ENCODE data around the gene TCEAL5.
"Not testable (repeated sequence)": the region's sequence is repeated elsewhere in the genome, so short reads cannot be mapped to it uniquely, and the experiment has no call there.

Gene TCEAL5, protein sequence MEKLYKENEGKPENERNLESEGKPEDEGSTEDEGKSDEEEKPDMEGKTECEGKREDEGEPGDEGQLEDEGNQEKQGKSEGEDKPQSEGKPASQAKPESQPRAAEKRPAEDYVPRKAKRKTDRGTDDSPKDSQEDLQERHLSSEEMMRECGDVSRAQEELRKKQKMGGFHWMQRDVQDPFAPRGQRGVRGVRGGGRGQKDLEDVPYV

DNA sequence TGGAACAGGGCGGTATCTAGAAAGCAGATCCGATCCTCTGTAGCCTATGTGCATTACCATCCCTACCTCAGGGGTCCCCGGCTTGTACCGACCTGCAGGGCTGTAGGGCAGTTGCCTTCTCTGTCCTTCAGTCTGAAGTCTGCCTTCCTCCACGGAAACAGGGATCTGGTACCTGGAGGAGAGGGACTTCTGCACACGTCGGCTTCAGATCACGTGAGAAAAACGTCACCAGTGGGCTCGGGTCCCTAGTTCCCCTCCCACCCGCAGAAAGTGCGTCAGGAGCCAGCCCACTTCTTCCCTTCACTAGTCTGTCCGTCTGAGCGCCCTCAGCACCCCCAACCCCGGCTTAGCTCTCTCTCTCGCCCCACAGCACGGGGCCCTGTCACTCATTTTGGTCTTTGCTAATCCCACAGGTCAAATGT is at the start of gene TCEAL5:
TSS of gene TCEAL5 (minus strand) at position 170 of the 422 bp plus-strand sequence. CDS start 2,187 bp downstream, outside the sequence.
- in situ Hi-C loops (cut with HindIII; ENCODE audit: low sequenced_read_pairs), result no loop called here

DNA sequence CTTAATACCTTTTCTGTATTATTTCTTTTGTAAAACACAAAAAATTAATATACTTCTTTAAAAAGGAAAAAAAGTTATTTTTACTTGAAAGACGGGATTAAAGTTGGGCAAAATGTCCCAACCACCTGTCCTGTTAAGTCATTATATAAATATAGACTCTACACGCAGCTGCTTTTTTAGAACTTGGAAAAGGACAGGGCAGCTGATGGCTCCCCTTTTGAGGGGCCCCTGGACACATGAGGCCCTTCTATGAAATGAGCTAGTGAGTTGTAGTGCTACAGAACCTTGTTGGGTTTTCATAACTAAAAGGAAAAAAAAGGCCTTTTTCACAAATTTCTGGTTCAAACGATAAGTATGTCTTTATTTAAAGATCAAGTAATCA is 34.8 kb upstream of the TCEAL5 start:
- in situ Hi-C loops (cut with HindIII; ENCODE audit: low sequenced_read_pairs), result no loop called here

DNA sequence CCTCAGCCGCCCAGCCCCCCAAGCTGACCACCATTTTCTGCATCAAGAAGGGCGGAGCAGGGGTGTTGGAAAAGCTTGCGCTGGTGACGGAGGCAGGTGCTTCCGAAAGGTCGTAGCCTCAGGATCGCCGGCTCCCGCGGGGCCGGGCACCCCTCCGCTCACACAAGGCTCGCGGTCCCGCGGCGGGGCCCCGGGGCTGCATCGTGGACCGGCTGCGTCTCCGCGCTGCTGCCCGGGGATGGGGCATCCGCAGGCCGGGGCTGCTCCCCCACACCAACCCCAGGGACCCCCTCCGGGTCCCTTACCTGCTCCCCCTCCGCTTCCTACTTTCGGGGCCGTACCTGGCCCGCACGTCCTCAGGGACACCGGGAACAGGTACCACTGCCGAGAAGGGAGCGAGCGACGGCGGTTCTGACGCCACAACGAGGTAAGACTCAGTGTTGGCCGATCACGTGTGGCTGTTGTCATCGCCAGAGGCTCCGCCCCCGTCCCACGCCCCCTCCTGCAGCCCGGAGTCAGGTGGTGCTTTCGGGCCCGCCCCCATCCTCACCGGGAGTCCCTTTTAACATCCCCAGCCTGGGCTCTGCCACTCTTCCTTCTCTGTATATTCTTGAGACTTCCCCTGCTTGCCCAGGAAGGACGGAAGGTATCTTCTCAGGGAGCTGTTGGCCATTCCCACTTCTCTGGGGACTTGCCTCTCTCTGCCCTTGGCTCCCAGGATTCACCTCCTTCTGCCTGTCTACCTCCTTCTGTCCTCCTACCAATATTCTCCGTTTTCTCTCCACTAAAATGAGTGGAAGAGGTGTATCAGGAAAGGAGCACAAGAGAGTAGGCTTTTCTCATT is 34.2 kb upstream of the TCEAL5 start, which contains the start of gene BEX2:
TSS of gene BEX2 (minus strand) at position 436 of the 844 bp plus-strand sequence. CDS start 1,014 bp downstream, outside the sequence.
- in situ Hi-C loops (cut with HindIII; ENCODE audit: low sequenced_read_pairs), result no loop called here

DNA sequence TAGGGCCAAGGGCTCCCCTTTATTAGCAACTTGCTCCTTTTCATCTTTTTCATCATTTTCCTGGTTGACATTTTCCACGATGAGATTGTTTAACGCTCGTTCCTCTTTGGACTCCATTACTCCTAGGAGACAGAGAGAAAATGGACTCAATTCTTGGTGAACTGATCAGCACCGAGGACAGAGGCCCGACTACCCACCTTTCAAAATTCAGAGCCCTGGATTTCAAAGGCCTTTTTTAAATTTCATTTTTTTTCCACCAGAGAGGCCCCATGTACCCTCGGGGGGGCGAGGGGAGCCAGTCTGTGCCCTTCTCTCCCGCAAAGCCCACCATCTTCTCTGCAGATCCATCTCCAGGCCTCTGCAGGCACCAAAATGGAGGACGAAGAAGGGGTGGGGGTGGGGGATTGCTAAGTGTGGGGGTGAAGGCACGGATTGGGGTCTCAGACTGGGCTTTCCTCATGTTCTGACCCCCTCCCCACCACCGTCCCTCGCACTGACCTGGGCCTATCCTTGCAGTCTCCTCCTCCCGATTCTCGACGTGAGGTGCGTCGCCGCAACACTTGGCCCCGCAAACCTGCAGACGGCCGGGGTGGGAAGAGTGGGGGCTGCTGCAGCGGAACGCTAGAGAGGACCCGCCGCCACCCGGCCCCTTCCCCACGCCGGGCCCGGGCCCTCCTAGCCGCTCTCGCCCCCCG is 33.5 kb upstream of the TCEAL5 start:
- in situ Hi-C loops (cut with HindIII; ENCODE audit: low sequenced_read_pairs), result no loop called here

DNA sequence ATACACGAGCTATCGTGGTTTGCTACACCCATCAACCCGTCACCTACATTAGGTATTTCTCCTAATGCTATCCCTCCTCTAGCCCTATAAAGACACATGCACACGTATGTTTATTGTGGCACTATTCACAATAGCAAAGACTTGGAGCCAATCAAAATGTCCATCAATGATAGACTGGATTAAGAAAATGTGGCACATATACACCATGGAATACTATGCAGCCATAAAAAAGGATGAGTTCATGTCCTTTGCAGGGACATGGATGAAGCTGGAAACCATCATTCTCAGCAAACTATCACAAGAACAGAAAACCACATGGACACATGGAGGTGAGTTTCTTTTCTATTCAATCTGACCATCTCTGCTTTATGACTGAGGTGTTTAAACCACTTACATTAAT is 29.1 kb upstream of the TCEAL5 start:
- in situ Hi-C loops (cut with HindIII; ENCODE audit: low sequenced_read_pairs), result not testable (repeated sequence)

DNA sequence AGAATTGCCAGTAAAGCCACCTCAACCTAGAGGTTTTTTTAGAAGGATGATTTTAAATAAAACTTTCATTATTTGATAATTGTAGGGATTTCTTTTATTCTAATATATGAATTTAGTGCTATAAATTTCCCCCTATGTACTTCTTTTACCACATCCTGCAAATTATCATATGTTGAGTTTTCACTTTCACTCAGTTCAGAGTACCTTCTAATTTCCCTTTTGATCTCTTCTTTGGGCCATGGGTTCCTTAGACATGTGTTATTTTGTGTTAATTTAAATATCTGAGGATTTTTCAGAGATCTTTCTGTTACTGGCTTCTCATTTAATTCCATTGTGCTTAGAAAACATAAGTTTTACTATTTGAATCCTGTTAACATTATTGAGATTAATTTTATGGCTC is 28.2 kb upstream of the TCEAL5 start:
- in situ Hi-C loops (cut with HindIII; ENCODE audit: low sequenced_read_pairs), result loop anchor here (5.0 kb wide), 1 partner anchor 37 kb away; no protein-coding TSS in a partner anchor

DNA sequence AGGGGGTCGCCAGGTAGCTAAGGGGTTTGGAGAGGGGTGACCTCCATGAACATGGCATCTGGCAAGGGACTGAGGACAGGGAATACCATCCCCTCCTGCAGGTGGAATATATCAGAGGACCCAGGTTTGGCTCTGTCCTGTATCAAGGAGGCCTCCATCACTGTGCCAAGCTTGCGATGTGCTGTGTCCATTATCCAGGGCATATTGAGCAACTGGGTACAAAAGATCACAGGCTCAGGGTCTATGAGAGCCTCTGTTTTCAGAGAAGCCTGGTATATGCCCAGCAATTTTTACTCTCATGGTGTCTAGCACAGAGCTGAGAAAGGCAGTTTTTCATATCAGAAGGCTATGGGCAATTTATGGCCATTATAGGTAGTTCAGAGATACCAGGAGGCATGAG is 16.6 kb upstream of the TCEAL5 start:
- in situ Hi-C loops (cut with HindIII; ENCODE audit: low sequenced_read_pairs), result no loop called here

DNA sequence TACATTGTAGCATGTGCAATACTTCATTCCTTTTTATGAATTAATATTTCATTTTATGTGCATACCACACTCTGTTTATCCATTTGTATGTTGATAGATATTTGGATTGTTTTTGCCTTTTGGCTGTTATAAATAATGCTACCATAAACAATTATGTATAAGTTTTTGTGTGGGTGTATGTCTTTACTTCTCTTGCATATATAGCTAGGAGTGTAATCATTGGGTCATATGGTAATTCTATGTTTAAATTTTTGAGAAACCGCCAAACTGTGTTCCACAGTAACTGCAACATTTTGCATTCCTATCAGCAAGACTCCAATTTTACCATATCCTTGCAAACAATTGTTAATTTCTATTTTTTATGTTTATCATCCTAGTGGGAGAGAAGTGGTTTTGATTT is 3.1 kb upstream of the TCEAL5 start:
- in situ Hi-C loops (cut with HindIII; ENCODE audit: low sequenced_read_pairs), result no loop called here

DNA sequence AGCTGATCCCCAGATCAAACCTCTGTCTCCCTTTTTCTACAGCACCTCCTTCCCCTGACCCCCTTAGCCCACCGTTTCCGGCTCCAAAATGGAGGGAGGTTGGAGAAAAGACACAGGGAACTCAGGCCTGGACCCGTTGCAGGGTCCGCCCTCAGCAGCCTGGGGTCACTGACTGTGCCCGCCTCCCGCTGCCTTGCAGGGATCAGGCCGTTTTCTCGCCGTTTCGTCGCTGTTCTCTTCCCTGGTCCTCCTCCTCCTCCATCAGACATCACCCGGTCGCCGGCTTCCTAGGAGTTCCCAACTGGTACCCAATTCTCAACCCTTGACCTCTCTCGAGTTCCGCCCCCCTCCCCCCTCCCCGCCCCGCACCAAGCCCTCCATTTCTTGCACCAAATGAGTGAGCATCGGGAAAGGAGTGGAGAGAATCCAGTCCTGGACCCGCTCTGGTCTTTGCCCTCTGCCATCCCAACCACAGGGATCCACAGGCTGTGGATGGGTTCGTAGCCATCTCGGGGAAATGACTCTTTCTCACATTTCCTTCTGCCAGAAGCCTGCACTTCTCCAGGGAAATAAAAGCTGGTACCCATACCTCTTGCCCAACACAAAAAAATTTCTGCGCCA is 493 bp downstream of the TCEAL5 start:
- in situ Hi-C loops (cut with HindIII; ENCODE audit: low sequenced_read_pairs), result no loop called here

DNA sequence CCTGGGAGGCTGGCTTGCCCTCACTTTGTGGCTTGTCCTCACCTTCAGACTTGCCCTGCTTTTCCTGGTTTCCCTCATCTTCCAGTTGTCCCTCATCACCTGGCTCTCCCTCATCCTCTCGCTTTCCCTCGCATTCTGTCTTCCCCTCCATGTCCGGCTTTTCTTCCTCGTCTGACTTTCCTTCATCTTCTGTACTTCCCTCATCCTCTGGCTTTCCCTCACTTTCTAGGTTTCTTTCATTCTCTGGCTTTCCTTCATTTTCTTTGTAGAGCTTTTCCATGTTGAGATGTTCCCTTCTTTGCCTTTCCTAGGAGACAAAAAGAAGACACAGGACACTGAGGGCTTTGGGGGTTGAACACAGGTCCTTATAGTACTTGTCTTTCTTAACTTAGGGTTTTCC is 2.3 kb downstream of the TCEAL5 start:
- in situ Hi-C loops (cut with HindIII; ENCODE audit: low sequenced_read_pairs), result no loop called here

DNA sequence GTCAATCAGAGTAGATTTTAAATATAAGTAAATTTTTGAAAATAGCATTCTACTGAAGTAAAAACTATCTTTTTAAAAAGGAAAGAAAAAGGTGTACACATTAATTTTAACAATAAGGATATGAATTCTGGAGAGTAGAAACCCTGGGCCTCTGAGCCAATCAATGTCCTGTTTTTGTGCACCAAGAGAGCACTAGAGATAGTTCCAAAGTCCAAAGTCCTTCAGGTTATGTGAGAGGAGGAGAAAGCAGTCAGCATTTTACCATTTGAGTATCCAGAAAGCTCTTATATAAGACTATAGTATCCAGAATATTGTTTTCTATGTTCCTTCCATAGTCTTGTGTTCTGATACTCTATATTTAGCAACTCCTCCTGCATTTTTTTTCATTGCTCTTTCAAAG is 18.3 kb downstream of the TCEAL5 start:
- in situ Hi-C loops (cut with HindIII; ENCODE audit: low sequenced_read_pairs), result no loop called here

DNA sequence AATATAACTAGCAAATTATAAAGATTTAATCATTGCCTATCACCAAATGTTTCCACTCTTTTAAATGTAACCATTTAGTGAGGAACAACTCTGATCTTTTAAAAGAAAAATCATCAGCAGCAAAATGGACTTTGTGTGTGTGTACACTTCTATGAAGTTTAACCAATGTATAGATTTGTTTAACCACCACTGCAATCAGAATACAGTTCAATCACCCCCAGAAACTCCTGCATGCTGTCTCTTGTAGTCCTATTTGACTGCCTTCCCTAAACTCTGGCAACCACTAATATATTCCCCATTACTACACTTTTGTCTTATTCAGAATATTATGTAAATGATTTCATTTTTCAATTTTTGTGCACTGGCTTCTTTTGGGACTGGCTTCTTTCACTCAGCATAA is 19.9 kb downstream of the TCEAL5 start:
- in situ Hi-C loops (cut with HindIII; ENCODE audit: low sequenced_read_pairs), result no loop called here

DNA sequence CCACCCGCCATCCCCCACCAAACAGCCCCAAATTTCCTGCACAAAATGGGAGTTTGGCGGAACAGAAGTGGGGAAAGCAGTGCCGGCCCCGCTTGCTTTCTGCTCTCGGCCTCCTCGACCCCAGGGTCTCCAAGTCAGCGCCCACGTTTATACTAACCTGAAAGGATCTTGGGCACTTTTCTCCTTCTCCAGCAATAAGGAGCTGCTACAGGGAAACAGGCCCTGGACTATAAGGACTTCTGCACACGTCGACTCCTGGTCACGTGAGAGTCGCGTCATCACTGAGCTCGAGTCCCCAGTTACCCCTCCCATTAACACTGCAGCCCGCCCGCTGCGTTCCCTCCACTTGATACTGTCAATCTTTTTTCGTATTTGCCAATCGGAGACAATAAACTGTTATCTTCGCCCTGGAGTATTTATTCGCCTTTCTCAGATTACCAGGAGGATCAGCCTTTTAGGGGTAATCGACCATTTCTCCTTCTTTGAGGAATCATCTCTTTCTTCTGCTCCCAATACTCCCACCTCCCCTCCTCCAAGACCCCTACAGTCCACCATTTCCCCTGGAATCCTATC is 21.5 kb downstream of the TCEAL5 start, which contains the start of gene TCEAL8:
TSS of gene TCEAL8 (minus strand) at position 235 of the 573 bp plus-strand sequence. CDS start 1,176 bp downstream, outside the sequence.
- in situ Hi-C loops (cut with HindIII; ENCODE audit: low sequenced_read_pairs), result no loop called here

DNA sequence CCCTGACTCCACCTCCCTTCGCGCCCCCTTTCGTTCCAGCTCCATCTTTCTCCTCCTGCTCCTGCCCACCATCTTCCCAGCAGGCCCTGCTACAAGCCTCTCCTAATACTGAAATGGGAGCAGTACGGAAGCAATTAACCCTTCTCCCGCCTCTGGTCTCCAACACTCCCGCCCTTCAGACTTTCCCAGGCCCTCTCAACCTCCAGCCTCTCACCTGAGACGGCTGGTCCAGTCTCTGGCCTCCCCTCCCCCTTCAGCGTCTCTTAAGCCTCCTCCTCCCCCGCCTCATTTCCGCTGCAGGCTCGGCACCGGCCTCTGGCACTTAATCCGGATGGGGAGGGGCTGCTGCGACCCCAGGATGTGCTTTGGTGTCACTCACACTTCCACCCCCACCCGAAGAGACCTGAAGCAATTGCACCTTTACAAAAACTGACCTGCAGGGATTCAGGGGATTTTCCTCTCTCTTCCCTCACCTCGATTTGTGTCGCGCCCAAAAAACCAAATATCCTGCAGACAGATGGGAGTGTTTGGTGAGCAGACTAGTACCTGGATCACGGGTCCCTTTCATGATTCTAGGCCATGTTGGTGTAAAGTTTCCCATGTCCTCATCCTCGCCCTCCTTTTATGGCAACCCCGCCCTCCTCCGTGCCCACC is 22.3 kb downstream of the TCEAL5 start:
- in situ Hi-C loops (cut with HindIII; ENCODE audit: low sequenced_read_pairs), result no loop called here

DNA sequence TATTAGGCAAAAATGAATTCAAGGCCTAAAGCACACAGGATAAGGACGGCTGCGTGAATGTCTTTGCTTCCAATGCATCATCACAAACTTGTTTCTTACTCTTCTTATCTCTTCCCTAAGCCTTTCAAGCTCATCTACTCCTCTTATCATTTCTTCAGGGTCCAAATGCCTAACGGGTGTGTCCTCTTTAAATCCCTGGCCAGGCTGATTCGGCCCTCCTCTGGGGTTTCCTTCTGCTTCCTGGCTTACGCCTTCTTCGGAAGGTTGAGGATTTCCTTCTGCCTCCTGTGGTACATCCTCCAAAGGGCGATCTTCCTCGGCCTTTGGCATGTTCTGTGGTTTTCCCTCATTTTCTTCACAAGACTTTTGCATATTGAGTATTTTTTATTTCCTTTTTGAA is 22.9 kb downstream of the TCEAL5 start:
- in situ Hi-C loops (cut with HindIII; ENCODE audit: low sequenced_read_pairs), result no loop called here

DNA sequence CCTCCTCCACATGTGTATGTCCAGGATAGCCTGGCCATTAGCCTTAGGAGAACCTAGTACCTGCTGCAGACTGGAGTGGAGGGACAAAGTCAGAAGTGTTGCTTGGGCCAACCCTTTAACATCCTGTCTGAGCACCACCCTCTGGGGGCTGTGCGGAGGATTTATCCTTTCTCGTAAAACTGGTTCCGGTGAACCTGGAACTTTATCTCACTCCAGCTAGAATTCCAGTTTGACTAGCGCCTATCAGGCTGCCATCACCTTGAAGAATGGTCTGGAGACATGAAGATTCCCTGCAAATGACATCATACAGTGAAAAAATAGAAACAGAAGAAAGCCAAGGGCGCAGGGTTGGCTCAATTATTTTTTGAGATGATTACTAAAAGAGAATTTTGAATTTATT is 25.6 kb downstream of the TCEAL5 start:
- in situ Hi-C loops (cut with HindIII; ENCODE audit: low sequenced_read_pairs), result no loop called here

DNA sequence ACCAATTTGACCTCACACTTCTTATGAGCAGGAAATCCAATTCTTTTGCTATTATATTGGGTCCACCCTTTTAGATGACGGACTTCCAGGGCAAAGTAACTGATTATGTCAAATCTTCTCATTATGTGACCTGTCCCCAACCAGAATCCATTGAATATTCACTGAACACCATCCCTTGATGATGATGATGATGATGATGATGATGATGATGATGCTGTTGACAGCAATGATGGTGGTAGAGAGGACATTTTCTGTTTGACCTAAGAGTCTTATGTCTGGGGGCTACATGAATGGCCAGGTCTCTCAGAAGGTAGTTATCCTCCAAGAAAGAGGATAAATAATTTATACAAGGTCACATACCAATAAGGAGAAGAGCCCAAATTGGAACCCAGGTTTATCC is 26.7 kb downstream of the TCEAL5 start:
- in situ Hi-C loops (cut with HindIII; ENCODE audit: low sequenced_read_pairs), result no loop called here

DNA sequence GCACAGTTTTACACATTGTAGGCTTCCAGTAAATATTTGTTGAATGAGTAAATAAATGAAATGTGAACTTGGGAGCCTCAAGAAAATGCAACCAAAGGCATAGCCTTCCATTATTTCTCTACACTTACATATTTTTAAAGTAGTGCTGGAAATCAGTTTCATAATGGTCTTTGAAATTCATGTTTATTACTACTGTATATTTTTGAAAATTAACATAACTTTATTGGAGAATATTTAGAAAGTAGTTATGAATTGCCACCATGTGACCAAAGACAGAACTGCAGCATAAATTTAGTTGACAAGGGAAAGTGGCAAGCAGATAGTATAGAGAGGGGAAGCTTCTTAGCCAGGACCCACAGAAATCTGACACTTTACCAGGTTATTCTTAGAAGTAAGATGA is 28.0 kb downstream of the TCEAL5 start:
- in situ Hi-C loops (cut with HindIII; ENCODE audit: low sequenced_read_pairs), result no loop called here

DNA sequence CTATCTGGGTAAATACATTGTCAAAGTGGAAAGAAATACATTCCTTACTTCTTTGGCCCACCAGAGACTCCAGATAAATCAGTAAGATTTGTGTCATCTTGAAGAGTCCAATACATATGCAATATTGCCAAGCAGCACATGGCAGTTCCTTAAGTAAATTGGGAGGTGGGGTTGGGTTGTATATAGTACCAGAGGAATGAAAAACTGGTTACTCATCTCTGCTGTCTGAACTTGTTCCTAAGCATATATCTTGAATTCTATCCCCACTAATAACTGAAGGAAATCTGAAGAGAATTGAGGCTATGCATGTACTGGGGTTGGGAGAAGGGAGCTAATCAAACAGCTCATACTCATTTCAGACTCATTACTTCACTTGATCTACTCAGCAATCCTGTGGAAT is 36.4 kb downstream of the TCEAL5 start:
- in situ Hi-C loops (cut with HindIII; ENCODE audit: low sequenced_read_pairs), result no loop called here

DNA sequence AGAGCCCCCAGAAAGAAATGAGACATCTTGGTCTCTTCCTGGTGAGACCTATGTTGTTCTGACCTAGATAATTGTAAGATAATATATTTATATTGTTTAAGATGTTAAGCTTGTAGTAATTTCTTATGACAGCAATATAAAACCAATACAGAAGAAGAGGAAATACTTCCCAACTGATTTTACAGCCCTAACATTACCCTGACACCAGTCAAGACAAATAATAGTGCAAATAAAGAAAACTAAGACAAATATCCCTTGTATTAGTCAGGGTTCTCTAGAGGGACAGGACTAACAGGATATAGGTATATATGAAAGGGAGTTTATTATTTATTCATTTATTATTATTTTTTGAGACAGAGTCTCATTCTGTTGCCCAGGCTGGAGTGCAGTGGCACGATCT is 40.3 kb downstream of the TCEAL5 start:
- in situ Hi-C loops (cut with HindIII; ENCODE audit: low sequenced_read_pairs), result no loop called here
